ENCODE results near the gene MYH11.
"Not testable (repeated sequence)": the region's sequence is repeated elsewhere in the genome, so short reads cannot be mapped to it uniquely, and the experiment has no call there.

The MYH11 gene

GRCh38 chr16:15747937-15748336 is 108.9 kb downstream of the MYH11 start:
- no peak for DNase-seq

- DNase-seq, result no peak
These were observed 110.5 kb downstream of the MYH11 start for GRCh38 chr16:15746332-15746731.

GRCh38 chr16:15743657-15744056 is 113.2 kb downstream of the MYH11 start:
- DNase-seq, result no peak

GRCh38 chr16:15742716-15743115 is 114.1 kb downstream of the MYH11 start:
- no peak for DNase-seq

- no peak for DNase-seq
These were observed 115.5 kb downstream of the MYH11 start for GRCh38 chr16:15741207-15741871.

- DNase-seq, result no peak
These were observed 116.9 kb downstream of the MYH11 start for GRCh38 chr16:15739950-15740349.

- no peak for DNase-seq
These were observed 117.4 kb downstream of the MYH11 start for GRCh38 chr16:15739464-15739863.

GRCh38 chr16:15737140-15737644 is 119.6 kb downstream of the MYH11 start:
- no peak for DNase-seq

- DNase-seq, result no peak
These were observed 120.3 kb downstream of the MYH11 start for GRCh38 chr16:15736529-15736928.

GRCh38 chr16:15735610-15736009 is 121.2 kb downstream of the MYH11 start:
- DNase-seq, result no peak

GRCh38 chr16:15732416-15732815 is 124.4 kb downstream of the MYH11 start:
- DNase-seq, result no peak

GRCh38 chr16:15729152-15729551 is 127.7 kb downstream of the MYH11 start:
- no peak for DNase-seq

GRCh38 chr16:15727697-15728096 is 129.1 kb downstream of the MYH11 start:
- DNase-seq, result not testable (repeated sequence)

GRCh38 chr16:15726715-15727114 is 130.1 kb downstream of the MYH11 start:
- no peak for DNase-seq

- no peak for DNase-seq
These were observed 131.1 kb downstream of the MYH11 start for GRCh38 chr16:15725641-15726240.

GRCh38 chr16:15723808-15724207 is 133.0 kb downstream of the MYH11 start:
- no peak for DNase-seq

GRCh38 chr16:15721018-15721417 is 135.8 kb downstream of the MYH11 start:
- no peak for DNase-seq

- DNase-seq, result no peak
These were observed 140.0 kb downstream of the MYH11 start for GRCh38 chr16:15716694-15717447.

GRCh38 chr16:15715221-15715620 is 141.6 kb downstream of the MYH11 start:
- no peak for DNase-seq

GRCh38 chr16:15714393-15715172 is 142.2 kb downstream of the MYH11 start:
- no peak for DNase-seq

- no peak for DNase-seq
These were observed 147.8 kb downstream of the MYH11 start for GRCh38 chr16:15708997-15709396.

- DNase-seq, result no peak
These were observed 148.7 kb downstream of the MYH11 start for GRCh38 chr16:15708096-15708495.

GRCh38 chr16:15707332-15707731 is 149.5 kb downstream of the MYH11 start:
- DNase-seq, result no peak
